AG09319 (cell line): ENCODE results near the gene FAM229A.

Experiments used
- DNase-seq: peaks from one replicate; pipeline ENCODE4 v3.0.0-alpha.2; 2010; ENCODE audit warnings: low read depth; ENCODE audit errors: extremely low read depth
- CTCF ChIP-seq: IDR thresholded peaks from 2 replicates; pipeline ENCODE4 v1.5.1; 2011; ENCODE audit warnings: low read depth, mild to moderate bottlenecking, inconsistent platforms, low read length, moderate library complexity

The FAM229A gene

GRCh38 chr1:32334274-32334861, 27.9 kb downstream of the FAM229A start:
- no peak for DNase-seq
- no peak for TF ChIP-seq CTCF

GRCh38 chr1:32333251-32333963, 28.9 kb downstream of the FAM229A start:
- no peak for TF ChIP-seq CTCF
- no peak for DNase-seq

- no peak for DNase-seq
- TF ChIP-seq CTCF, result no peak
Observed at GRCh38 chr1:32332290-32333079, 29.8 kb downstream of the FAM229A start.

- no peak for TF ChIP-seq CTCF
- no peak for DNase-seq
Observed at GRCh38 chr1:32331549-32331948, 30.7 kb downstream of the FAM229A start.

- no peak for DNase-seq
- TF ChIP-seq CTCF, result no peak
Observed at GRCh38 chr1:32330558-32331151, 31.6 kb downstream of the FAM229A start.

GRCh38 chr1:32329931-32330466, 32.3 kb downstream of the FAM229A start:
- DNase-seq, result no peak
- TF ChIP-seq CTCF, result no peak
